Liver (tissue), 3 donors: ENCODE results near the gene CLBA1.

Source experiments
- ATF3 ChIP-seq: IDR thresholded peaks from 2 replicates; pipeline ENCODE4 v1.6.1; 2016; ENCODE audit warnings: antibody characterized with exemption
- CTCF ChIP-seq: fragments of 150-350 bp; IDR thresholded peaks from 2 replicates; pipeline ENCODE4 v1.5.1; 2017; ENCODE audit warnings: improper control_type of control experiment, low read depth, low read length; ENCODE audit not compliant: missing input control
- EGR1 ChIP-seq, 2 donors: IDR thresholded peaks; 2 replicates each; pipeline ENCODE4 v1.6.1; 2016 to 2018; ENCODE audit warnings: antibody characterized with exemption in 2 of 2, low read depth in 2 of 2
- JUND ChIP-seq, 2 donors: IDR thresholded peaks; 2 replicates each; pipeline ENCODE4 v1.6.1; 2016; ENCODE audit warnings: antibody characterized with exemption in 2 of 2
- MAX ChIP-seq: IDR thresholded peaks from 2 replicates; pipeline ENCODE4 v1.6.1; 2016; ENCODE audit warnings: antibody characterized with exemption
- REST ChIP-seq: IDR thresholded peaks from 2 replicates; pipeline ENCODE4 v1.6.1; 2016; ENCODE audit warnings: antibody characterized with exemption, mild to moderate bottlenecking
- RXRA ChIP-seq, 2 donors: IDR thresholded peaks; 2 replicates each; pipeline ENCODE4 v1.6.1; 2017 to 2018; ENCODE audit warnings: antibody characterized with exemption in 2 of 2, mild to moderate bottlenecking in 1 of 2
- SP1 ChIP-seq: IDR thresholded peaks from 2 replicates; pipeline ENCODE4 v1.6.1; 2018; ENCODE audit warnings: antibody characterized with exemption, mild to moderate bottlenecking
- TAF1 ChIP-seq: conservative IDR thresholded peaks from 2 replicates; pipeline ENCODE4 v1.6.1; 2016; ENCODE audit warnings: antibody characterized with exemption, mild to moderate bottlenecking
- ZBTB33 ChIP-seq: IDR thresholded peaks from 2 replicates; pipeline ENCODE4 v1.6.1; 2016; ENCODE audit warnings: antibody characterized with exemption
- donor health status: healthy.
- donor health status: healthy.

- no peak for TF ChIP-seq CTCF
- no peak for TF ChIP-seq REST
- no peak for TF ChIP-seq EGR1 (IDR thresholded peaks at IDR 0.05; ENCODE audit: low read depth in 2 of 2)
- TF ChIP-seq RXRA (IDR thresholded peaks at IDR 0.05) = no peak
- no peak for TF ChIP-seq MAX
- TF ChIP-seq JUND (IDR thresholded peaks at IDR 0.05) = no peak
- TF ChIP-seq ATF3 = no peak
- no peak for TF ChIP-seq TAF1
- TF ChIP-seq ZBTB33 = no peak
- no peak for TF ChIP-seq SP1
Measured at GRCh38 chr14:105005929-105006830, 20.6 kb downstream of the CLBA1 start.
